Prostate gland (tissue), 2 donors: ENCODE measurements around the gene COL15A1.

Source experiments
- POLR2A ChIP-seq: fragments of 450-650 bp; IDR thresholded peaks from one replicate; pipeline ENCODE4 v1.6.1; 2016; ENCODE audit warnings: antibody characterized with exemption, mild to moderate bottlenecking
- POLR2AphosphoS5 ChIP-seq: sonication (generic); formaldehyde crosslinking; IDR thresholded peaks from one replicate; pipeline ENCODE4 v1.6.1; 2017; ENCODE audit warnings: antibody characterized with exemption
- TF ChIP-seq, protein P1 (sequence below), 4 experiments: fragments of 200-600 bp in 2 of 4; fragments of 450-650 bp in 2 of 4; sonication (generic) in 2 of 4; IDR thresholded peaks; 1 replicate in 3 of 4; 2 replicates in 1 of 4; pipeline ENCODE4 v1.5.1; 2016 to 2019; ENCODE audit warnings: antibody characterized with exemption in 4 of 4, mild to moderate bottlenecking in 2 of 4, moderate library complexity in 2 of 4

DNA sequence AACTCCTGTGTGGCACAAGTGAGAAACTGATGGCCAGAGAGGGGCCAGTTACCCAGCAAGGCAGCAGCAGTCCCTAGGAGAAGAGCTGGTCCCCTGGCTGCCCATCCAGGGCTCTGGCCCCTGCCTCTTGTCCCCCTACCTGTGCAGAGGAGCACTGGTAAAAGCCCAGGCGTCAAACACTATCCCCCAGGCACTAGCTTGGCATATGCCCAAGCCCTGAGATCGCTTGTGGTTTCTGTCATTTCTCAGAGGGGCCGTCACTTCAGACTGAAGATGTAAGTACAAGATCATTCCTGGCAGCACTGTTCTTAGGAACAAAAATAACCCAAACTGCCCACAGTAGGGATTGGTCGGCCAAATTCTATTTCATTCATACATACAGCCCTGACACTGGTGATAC lies 53.9 kb downstream of the COL15A1 start:
- TF ChIP-seq, protein P1, sequence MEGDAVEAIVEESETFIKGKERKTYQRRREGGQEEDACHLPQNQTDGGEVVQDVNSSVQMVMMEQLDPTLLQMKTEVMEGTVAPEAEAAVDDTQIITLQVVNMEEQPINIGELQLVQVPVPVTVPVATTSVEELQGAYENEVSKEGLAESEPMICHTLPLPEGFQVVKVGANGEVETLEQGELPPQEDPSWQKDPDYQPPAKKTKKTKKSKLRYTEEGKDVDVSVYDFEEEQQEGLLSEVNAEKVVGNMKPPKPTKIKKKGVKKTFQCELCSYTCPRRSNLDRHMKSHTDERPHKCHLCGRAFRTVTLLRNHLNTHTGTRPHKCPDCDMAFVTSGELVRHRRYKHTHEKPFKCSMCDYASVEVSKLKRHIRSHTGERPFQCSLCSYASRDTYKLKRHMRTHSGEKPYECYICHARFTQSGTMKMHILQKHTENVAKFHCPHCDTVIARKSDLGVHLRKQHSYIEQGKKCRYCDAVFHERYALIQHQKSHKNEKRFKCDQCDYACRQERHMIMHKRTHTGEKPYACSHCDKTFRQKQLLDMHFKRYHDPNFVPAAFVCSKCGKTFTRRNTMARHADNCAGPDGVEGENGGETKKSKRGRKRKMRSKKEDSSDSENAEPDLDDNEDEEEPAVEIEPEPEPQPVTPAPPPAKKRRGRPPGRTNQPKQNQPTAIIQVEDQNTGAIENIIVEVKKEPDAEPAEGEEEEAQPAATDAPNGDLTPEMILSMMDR (IDR thresholded peaks at IDR 0.05), result no peak
- TF ChIP-seq POLR2AphosphoS5 (no peak), POLR2A (no peak)
